K562 (cell line): ENCODE measurements around the gene SLC16A10. TPM values are rescaled to one million over a fixed set of nuclear protein-coding genes. Genes with fewer than 3 reads are reported as not detected.

ENCODE experiments used
- CREB1 ChIP-seq, 2 experiments: sonication (generic) in 1 of 2; formaldehyde crosslinking in 1 of 2; IDR thresholded peaks; 2 replicates each; pipeline versions ENCODE4 v1.6.1 to v1.8.0; 2012 to 2022; ENCODE audit warnings: inconsistent platforms in 1 of 2, mild to moderate bottlenecking in 1 of 2, missing genetic modification reagents in 1 of 2, moderate library complexity in 1 of 2
- FOSL1 ChIP-seq: fragments of 200-800 bp; sonication (Bioruptor generic); conservative IDR thresholded peaks from 2 replicates; pipeline ENCODE4 v1.6.1; 2016; ENCODE audit warnings: missing genetic modification characterization, missing compliant biosample characterization
- GTF2A2 ChIP-seq: IDR thresholded peaks from 2 replicates; pipeline ENCODE4 v1.6.1; 2016; ENCODE audit warnings: mild to moderate bottlenecking, missing genetic modification characterization, missing compliant biosample characterization
- SMARCC2 ChIP-seq: fragments of 450-650 bp; IDR thresholded peaks from 2 replicates; pipeline ENCODE4 v1.6.1; 2017; ENCODE audit warnings: antibody characterized with exemption, moderate library complexity, mild to moderate bottlenecking, low read depth
- YY1 ChIP-seq, 3 experiments: IDR thresholded peaks; 2 replicates each; pipeline ENCODE4 v1.6.1; 2011; ENCODE audit warnings: low read length in 2 of 3, mild to moderate bottlenecking in 2 of 3, moderate library complexity in 2 of 3, borderline replicate concordance in 1 of 3, control low read depth in 1 of 3, low read depth in 1 of 3; ENCODE audit not compliant: insufficient read depth in 3 of 3, insufficient replicate concordance in 2 of 3, control insufficient read depth in 1 of 3, insufficient read length in 1 of 3; ENCODE audit errors: extremely low read depth in 1 of 3
- ZNF263 ChIP-seq: sonication (generic); formaldehyde crosslinking; IDR thresholded peaks from 2 replicates; pipeline ENCODE4 v1.8.0; 2022; ENCODE audit warnings: mild to moderate bottlenecking, missing genetic modification reagents, borderline replicate concordance
- polyA plus RNA-seq, 8 experiments: library from polyadenylated mRNA; depleted of rRNA in 4 of 8; stranded (reverse) in 5 of 8; unstranded in 3 of 8; fragments of >200 nt; fragmentation: Nextera tagmentation in 2 of 8; fragmentation: Illumina TruSeq in 1 of 8; extraction: Ambion mirVana in 2 of 8; extraction: Trizol in 1 of 8; gene quantifications; 2 replicates each; pipeline versions ENCODE4 v1.2.1 to v1.2.3, GENCODE V29; 2011 to 2014; ENCODE audit warnings: inconsistent platforms in 1 of 8, missing spikeins in 1 of 8
- total RNA-seq, 7 experiments: library from RNA; depleted of rRNA in 6 of 7; stranded (reverse); fragments of >200 nt in 6 of 7; fragmentation: Illumina TruSeq in 2 of 7; extraction: Trizol in 2 of 7; gene quantifications; 2 replicates each; pipeline versions ENCODE4 v1.2.1 to v1.2.3, GENCODE V29; 2011 to 2021; ENCODE audit warnings: low replicate concordance in 1 of 7
- TF ChIP-seq, protein P1 (sequence below): fragments of 450-650 bp; IDR thresholded peaks from 2 replicates; pipeline ENCODE4 v1.6.1; 2016; ENCODE audit warnings: low read depth
- TF ChIP-seq, protein P2 (sequence below): fragments of 450-650 bp; formaldehyde crosslinking; IDR thresholded peaks from 2 replicates; pipeline ENCODE4 v1.4.0; 2020; ENCODE audit warnings: mild to moderate bottlenecking
- TF ChIP-seq, protein P3 (sequence below), 3 experiments: IDR thresholded peaks in 2 of 3; conservative IDR thresholded peaks in 1 of 3; 2 replicates each; pipeline ENCODE4 v1.5.1; 2011 to 2012; ENCODE audit warnings: low read length in 3 of 3, mild to moderate bottlenecking in 3 of 3, control low read depth in 2 of 3, improper control_type of control experiment in 1 of 3, inconsistent platforms in 1 of 3, low read depth in 1 of 3, mixed read lengths in 1 of 3, moderate library complexity in 1 of 3; ENCODE audit not compliant: insufficient read depth in 2 of 3

The SLC16A10 gene
- total and polyA plus RNA-seq, 9 of the 15 experiments (the other 6 are each of a cell fraction or from before 2014, with no cell fraction given) = 0.02 to 0.54 (median 0.24) TPM; not detected in 4

DNA sequence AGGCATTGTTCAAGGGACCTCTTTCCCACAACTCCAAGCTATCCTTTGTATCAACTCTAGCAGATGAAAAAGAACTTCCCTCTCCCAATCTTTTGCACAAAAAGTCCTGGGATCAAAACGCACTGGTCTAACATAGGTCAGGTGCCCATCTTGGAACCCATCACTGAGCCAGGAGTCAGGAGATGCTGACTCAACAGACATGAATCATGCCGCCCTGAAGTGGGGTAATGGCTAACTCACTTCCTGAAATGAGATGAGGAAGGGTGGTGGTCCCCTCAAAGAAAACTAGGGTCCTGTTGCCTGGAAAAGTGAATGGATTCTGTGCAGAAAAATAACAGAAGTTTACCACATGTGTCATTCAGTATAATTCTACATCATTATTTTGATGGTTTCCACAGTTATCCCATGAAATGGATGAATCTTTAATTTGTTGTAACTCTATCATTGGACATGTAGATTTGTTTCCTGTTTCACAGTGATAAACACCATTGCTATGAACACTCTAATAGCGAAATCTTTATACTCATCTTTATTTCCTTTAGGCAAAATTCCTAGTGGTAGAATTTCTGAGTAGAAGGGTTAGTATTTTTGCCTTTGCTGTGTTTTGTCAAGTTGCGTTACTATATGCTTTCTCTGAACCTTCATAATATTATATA is 151.3 kb downstream of the SLC16A10 start (continued):
- TF ChIP-seq, protein P1, sequence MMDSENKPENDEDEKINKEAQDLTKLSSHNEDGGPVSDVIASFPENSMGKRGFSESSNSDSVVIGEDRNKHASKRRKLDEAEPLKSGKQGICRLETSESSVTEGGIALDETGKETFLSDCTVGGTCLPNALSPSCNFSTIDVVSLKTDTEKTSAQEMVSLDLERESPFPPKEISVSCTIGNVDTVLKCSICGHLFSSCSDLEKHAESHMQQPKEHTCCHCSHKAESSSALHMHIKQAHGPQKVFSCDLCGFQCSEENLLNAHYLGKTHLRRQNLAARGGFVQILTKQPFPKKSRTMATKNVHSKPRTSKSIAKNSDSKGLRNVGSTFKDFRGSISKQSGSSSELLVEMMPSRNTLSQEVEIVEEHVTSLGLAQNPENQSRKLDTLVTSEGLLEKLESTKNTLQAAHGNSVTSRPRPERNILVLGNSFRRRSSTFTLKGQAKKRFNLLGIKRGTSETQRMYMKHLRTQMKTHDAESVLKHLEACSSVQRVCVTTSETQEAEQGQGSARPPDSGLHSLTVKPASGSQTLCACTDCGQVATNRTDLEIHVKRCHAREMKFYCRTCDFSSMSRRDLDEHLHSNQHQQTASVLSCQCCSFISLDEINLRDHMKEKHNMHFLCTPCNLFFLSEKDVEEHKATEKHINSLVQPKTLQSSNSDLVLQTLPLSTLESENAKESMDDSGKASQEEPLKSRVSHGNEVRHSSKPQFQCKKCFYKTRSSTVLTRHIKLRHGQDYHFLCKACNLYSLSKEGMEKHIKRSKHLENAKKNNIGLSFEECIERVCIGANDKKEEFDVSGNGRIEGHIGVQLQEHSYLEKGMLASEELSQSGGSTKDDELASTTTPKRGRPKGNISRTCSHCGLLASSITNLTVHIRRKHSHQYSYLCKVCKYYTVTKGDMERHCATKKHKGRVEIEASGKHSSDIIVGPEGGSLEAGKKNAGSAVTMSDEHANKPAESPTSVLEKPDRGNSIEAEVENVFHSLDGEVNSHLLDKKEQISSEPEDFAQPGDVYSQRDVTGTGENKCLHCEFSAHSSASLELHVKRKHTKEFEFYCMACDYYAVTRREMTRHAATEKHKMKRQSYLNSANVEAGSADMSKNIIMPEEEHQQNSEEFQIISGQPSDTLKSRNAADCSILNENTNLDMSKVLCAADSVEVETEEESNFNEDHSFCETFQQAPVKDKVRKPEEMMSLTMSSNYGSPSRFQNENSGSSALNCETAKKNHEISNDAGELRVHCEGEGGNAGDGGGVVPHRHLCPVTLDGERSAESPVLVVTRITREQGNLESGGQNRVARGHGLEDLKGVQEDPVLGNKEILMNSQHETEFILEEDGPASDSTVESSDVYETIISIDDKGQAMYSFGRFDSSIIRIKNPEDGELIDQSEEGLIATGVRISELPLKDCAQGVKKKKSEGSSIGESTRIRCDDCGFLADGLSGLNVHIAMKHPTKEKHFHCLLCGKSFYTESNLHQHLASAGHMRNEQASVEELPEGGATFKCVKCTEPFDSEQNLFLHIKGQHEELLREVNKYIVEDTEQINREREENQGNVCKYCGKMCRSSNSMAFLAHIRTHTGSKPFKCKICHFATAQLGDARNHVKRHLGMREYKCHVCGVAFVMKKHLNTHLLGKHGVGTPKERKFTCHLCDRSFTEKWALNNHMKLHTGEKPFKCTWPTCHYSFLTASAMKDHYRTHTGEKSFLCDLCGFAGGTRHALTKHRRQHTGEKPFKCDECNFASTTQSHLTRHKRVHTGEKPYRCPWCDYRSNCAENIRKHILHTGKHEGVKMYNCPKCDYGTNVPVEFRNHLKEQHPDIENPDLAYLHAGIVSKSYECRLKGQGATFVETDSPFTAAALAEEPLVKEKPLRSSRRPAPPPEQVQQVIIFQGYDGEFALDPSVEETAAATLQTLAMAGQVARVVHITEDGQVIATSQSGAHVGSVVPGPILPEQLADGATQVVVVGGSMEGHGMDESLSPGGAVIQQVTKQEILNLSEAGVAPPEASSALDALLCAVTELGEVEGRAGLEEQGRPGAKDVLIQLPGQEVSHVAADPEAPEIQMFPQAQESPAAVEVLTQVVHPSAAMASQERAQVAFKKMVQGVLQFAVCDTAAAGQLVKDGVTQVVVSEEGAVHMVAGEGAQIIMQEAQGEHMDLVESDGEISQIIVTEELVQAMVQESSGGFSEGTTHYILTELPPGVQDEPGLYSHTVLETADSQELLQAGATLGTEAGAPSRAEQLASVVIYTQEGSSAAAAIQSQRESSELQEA = no peak
- TF ChIP-seq FOSL1 (peak; percentile 84), GTF2A2 (tag) (no peak), YY1 (IDR thresholded peaks at IDR 0.05; ENCODE audit: borderline replicate concordance in 1 of 3, control insufficient read depth in 1 of 3, extremely low read depth in 1 of 3, insufficient read depth in 3 of 3, insufficient read length in 1 of 3, insufficient replicate concordance in 2 of 3, low read depth in 1 of 3, low read length in 2 of 3) (no peak), SMARCC2 (no peak), ZNF263 (CRISPR knock-in tag) (no peak), CREB1 (IDR thresholded peaks at IDR 0.05) (no peak), CREB1 (CRISPR knock-in tag; IDR thresholded peaks at IDR 0.05) (no peak)
- TF ChIP-seq, protein P2, sequence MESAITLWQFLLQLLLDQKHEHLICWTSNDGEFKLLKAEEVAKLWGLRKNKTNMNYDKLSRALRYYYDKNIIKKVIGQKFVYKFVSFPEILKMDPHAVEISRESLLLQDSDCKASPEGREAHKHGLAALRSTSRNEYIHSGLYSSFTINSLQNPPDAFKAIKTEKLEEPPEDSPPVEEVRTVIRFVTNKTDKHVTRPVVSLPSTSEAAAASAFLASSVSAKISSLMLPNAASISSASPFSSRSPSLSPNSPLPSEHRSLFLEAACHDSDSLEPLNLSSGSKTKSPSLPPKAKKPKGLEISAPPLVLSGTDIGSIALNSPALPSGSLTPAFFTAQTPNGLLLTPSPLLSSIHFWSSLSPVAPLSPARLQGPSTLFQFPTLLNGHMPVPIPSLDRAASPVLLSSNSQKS (CRISPR knock-in tag) = no peak
- TF ChIP-seq, protein P3, sequence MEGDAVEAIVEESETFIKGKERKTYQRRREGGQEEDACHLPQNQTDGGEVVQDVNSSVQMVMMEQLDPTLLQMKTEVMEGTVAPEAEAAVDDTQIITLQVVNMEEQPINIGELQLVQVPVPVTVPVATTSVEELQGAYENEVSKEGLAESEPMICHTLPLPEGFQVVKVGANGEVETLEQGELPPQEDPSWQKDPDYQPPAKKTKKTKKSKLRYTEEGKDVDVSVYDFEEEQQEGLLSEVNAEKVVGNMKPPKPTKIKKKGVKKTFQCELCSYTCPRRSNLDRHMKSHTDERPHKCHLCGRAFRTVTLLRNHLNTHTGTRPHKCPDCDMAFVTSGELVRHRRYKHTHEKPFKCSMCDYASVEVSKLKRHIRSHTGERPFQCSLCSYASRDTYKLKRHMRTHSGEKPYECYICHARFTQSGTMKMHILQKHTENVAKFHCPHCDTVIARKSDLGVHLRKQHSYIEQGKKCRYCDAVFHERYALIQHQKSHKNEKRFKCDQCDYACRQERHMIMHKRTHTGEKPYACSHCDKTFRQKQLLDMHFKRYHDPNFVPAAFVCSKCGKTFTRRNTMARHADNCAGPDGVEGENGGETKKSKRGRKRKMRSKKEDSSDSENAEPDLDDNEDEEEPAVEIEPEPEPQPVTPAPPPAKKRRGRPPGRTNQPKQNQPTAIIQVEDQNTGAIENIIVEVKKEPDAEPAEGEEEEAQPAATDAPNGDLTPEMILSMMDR (IDR thresholded peaks at IDR 0.05 in 2 of 3, conservative IDR thresholded peaks at IDR 0.05 in 1 of 3; ENCODE audit: insufficient read depth in 2 of 3, low read depth in 1 of 3, low read length in 3 of 3) = no peak
